SU-DHL-6 (cell line): Measurements from ENCODE around the gene MXD4.

Experiments
- H2AFZ ChIP-seq: fragments of 200-600 bp; sonication (generic); 2 replicates; pipeline ENCODE4 v1.6.1; 2014; ENCODE audit warnings: low read depth, mild to moderate bottlenecking, moderate library complexity, mixed read lengths, antibody characterized with exemption, low read length; ENCODE audit not compliant: severe bottlenecking
- H3F3A ChIP-seq: fragments of 200-600 bp; shearing (Covaris generic); 2 replicates; pipeline ENCODE4 v1.6.0; 2016; ENCODE audit warnings: antibody characterized with exemption, mild to moderate bottlenecking; ENCODE audit not compliant: insufficient read depth
- H3K27ac ChIP-seq: fragments of 200-600 bp; sonication (generic); 2 replicates; pipeline ENCODE4 v1.5.1; 2016; ENCODE audit warnings: low read depth, mild to moderate bottlenecking, low read length, moderate library complexity, mixed read lengths
- H3K27me3 ChIP-seq: fragments of 200-600 bp; sonication (generic), shearing (Covaris generic); 2 replicates; pipeline ENCODE4 v1.6.0; 2014; ENCODE audit warnings: mild to moderate bottlenecking, low read length
- H3K36me3 ChIP-seq: fragments of 200-600 bp; sonication (generic); 2 replicates; pipeline ENCODE4 v1.6.1; 2014; ENCODE audit warnings: mild to moderate bottlenecking, low read length, mixed read lengths
- H3K4me2 ChIP-seq: fragments of 300-600, 200-600 bp; shearing (Covaris generic), sonication (generic); 2 replicates; pipeline ENCODE4 v1.6.0; 2014; ENCODE audit warnings: low read length, low read depth, mild to moderate bottlenecking; ENCODE audit not compliant: poor library complexity, severe bottlenecking
- H3K4me3 ChIP-seq: fragments of 200-600 bp; sonication (generic); 2 replicates; pipeline ENCODE4 v1.5.1; 2014; ENCODE audit warnings: antibody characterized with exemption, low read length, mild to moderate bottlenecking, mixed read lengths; ENCODE audit not compliant: insufficient read depth, poor library complexity, severe bottlenecking
- H3K79me2 ChIP-seq: fragments of 200-600 bp; sonication (generic); 2 replicates; pipeline ENCODE4 v1.6.1; 2014; ENCODE audit warnings: mild to moderate bottlenecking, low read length, moderate library complexity; ENCODE audit not compliant: insufficient read depth
- H3K9ac ChIP-seq: fragments of 200-600 bp; sonication (generic); 2 replicates; pipeline ENCODE4 v1.7.0; 2014; ENCODE audit warnings: mild to moderate bottlenecking, low read length
- H3K9me2 ChIP-seq: fragments of 200-600 bp; sonication (generic); replicated peaks from 2 replicates; pipeline ENCODE4 v1.6.1; 2014; ENCODE audit warnings: low read length; ENCODE audit not compliant: insufficient read depth
- H3K9me3 ChIP-seq: fragments of 200-600 bp; sonication (generic); 2 replicates; pipeline ENCODE4 v1.6.1; 2014; ENCODE audit warnings: low read length, mixed read lengths; ENCODE audit not compliant: insufficient read depth
- H4K20me1 ChIP-seq: fragments of 200-600 bp; sonication (generic); 2 replicates; pipeline ENCODE4 v1.6.1; 2014; ENCODE audit warnings: low read depth, mild to moderate bottlenecking, antibody characterized with exemption, low read length, moderate library complexity, mixed read lengths
- CTCF ChIP-seq: fragments of 200-600 bp; sonication (generic); IDR thresholded peaks from one replicate; pipeline ENCODE4 v1.5.1; 2017; ENCODE audit warnings: antibody characterized with exemption, mild to moderate bottlenecking, low read length, moderate library complexity; ENCODE audit not compliant: insufficient read depth, poor library complexity, severe bottlenecking
- EZH2phosphoT487 ChIP-seq: fragments of 200-600 bp; sonication (generic), shearing (Covaris generic); conservative IDR thresholded peaks from 2 replicates; pipeline ENCODE4 v1.6.1; 2018; ENCODE audit warnings: mild to moderate bottlenecking, antibody characterized with exemption, low read length, moderate library complexity, mixed read lengths

MXD4 gene

DNA sequence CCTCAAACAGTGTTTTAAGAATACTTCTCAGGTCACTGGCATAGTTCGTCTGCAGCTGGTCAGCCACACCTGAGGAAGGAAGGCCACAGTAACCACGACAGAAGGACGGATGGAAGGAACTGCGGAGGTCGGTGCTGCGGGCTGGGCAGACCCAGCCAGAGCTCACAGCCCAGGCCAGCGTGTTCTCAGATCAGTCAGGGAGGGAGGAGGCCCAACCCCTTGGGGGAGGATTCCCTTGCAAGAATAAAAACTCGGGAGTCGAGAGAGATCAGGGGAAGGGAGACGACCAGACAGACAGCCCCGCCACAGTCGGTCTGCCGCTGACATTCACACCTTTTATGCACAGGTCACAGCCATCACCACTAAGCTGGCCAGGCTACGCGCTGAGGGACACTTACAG, 11.3 kb upstream of the MXD4 start:
- no peak for TF ChIP-seq EZH2phosphoT487
- no peak for TF ChIP-seq CTCF
- H2AFZ ChIP-seq, result no peak overlapping the region
- H3K4me2 ChIP-seq, result no peak overlapping the region
- no peaks in the 10 kb centered on the region for H3K9me2 ChIP-seq
- no peak overlapping the region for H3K4me3 ChIP-seq
- no peak overlapping the region for H3K27ac ChIP-seq
- H3K27me3 ChIP-seq, result no peaks in the 10 kb centered on the region
- H3K36me3 ChIP-seq, result no peaks in the 10 kb centered on the region
- H4K20me1 ChIP-seq, result no peaks in the 10 kb centered on the region
- no peaks in the 10 kb centered on the region for H3F3A ChIP-seq
- no peak overlapping the region for H3K9ac ChIP-seq
- no peaks in the 10 kb centered on the region for H3K79me2 ChIP-seq
- H3K9me3 ChIP-seq, result no peaks in the 10 kb centered on the region

GRCh38 chr4:2272828-2273120, 10.9 kb upstream of the MXD4 start:
- Histone ChIP-seq H3K4me3 (no peak overlapping the region), H3K36me3 (no peaks in the 10 kb centered on the region), H4K20me1 (no peaks in the 10 kb centered on the region), H3K9me3 (no peaks in the 10 kb centered on the region), H3K79me2 (no peaks in the 10 kb centered on the region), H3K27me3 (no peaks in the 10 kb centered on the region), H3F3A (no peaks in the 10 kb centered on the region), H3K27ac (no peak overlapping the region), H3K4me2 (no peak overlapping the region), H3K9ac (no peak overlapping the region), H2AFZ (no peak overlapping the region), H3K9me2 (no peaks in the 10 kb centered on the region)
- TF ChIP-seq EZH2phosphoT487 (no peak), CTCF (no peak)

GRCh38 chr4:2272026-2272827, 10.3 kb upstream of the MXD4 start:
- Histone ChIP-seq H2AFZ (no peak overlapping the region), H3F3A (no peaks in the 10 kb centered on the region), H3K9ac (no peak overlapping the region), H4K20me1 (no peaks in the 10 kb centered on the region), H3K9me3 (no peaks in the 10 kb centered on the region), H3K4me2 (no peak overlapping the region), H3K27me3 (no peaks in the 10 kb centered on the region), H3K9me2 (no peaks in the 10 kb centered on the region), H3K36me3 (no peaks in the 10 kb centered on the region), H3K4me3 (no peak overlapping the region), H3K27ac (no peak overlapping the region), H3K79me2 (no peaks in the 10 kb centered on the region)
- TF ChIP-seq CTCF, result no peak
- TF ChIP-seq EZH2phosphoT487, result no peak
